K562 (cell line): Measurements from ENCODE around the gene XKR7. TPM values are rescaled to one million over a fixed set of nuclear protein-coding genes. Genes with fewer than 3 reads are reported as not detected.

Experiments used
- ATAC-seq: fragments of 200-7000 bp; cut with Tn5 transposase; 3 replicates; pipeline ENCODE4 v1.9.1; 2020; ENCODE audit warnings: moderate library complexity
- BruUV-seq: library from RNA; stranded (reverse); fragments of 400-500 nt; replicated peaks from 2 replicates; lab custom pipeline; 2021; lab: Mats Ljungman, UMichigan
- CTCF ChIA-PET: fragments of 300-600 bp; formaldehyde crosslinking; extraction: SDS; loops from one replicate; lab custom pipeline; 2021; ENCODE audit warnings: low intra/inter-chr PET ratio; lab: Yijun Ruan, JAX
- POLR2A ChIA-PET: fragments of 300-600, 350-650 bp; sonication (Branson Sonifier 250); formaldehyde crosslinking; extraction: SDS; loops from one replicate; lab custom pipeline; 2021; ENCODE audit warnings: antibody characterized with exemption, inconsistent platforms; lab: Yijun Ruan, JAX
- DNase-seq, 4 experiments: peaks; one replicate each; pipeline versions ENCODE4 v3.0.0 to v3.0.0-alpha.2; 2011 to 2018; ENCODE audit warnings: low spot score in 3 of 4, mixed read lengths in 3 of 4; ENCODE audit errors: extremely low read depth in 1 of 4
- FAIRE-seq: peaks from 2 replicates; lab custom pipeline; 2011; peaks lifted over from hg19 to GRCh38; lab: Jason Lieb, UNC
- H2AFZ ChIP-seq: 2 replicates; pipeline ENCODE4 v1.6.0; 2011; ENCODE audit warnings: low read depth, low read length, control low read depth, inconsistent platforms
- H3K27ac ChIP-seq: fragments of 200-600 bp; 3 replicates; pipeline ENCODE4 v1.8.0; 2011; ENCODE audit warnings: low read depth, mild to moderate bottlenecking, control low read depth, inconsistent platforms, low read length, moderate library complexity, mixed read lengths; ENCODE audit errors: extremely low read depth
- H3K27me3 ChIP-seq, 2 experiments: fragments of 300-600 bp in 1 of 2; 2 replicates in 1 of 2; 3 replicates in 1 of 2; pipeline versions ENCODE4 v1.6.0 to v1.8.0; 2011; ENCODE audit warnings: inconsistent platforms in 2 of 2, low read length in 2 of 2, mild to moderate bottlenecking in 1 of 2, mixed read lengths in 1 of 2, moderate library complexity in 1 of 2; ENCODE audit not compliant: control insufficient read depth in 2 of 2, insufficient read depth in 2 of 2
- H3K36me3 ChIP-seq: fragments of 300-600 bp; 3 replicates; pipeline ENCODE4 v1.8.0; 2011; ENCODE audit warnings: mild to moderate bottlenecking, low read length, inconsistent platforms; ENCODE audit not compliant: control insufficient read depth, insufficient read depth
- H3K4me1 ChIP-seq, 2 experiments: fragments of 200-600 bp in 1 of 2; replicated peaks in 1 of 2; 2 replicates in 1 of 2; 3 replicates in 1 of 2; pipeline versions ENCODE4 v1.5.1 to v1.8.0; 2011; ENCODE audit warnings: inconsistent platforms in 2 of 2, low read length in 2 of 2, mild to moderate bottlenecking in 1 of 2, mixed read lengths in 1 of 2, moderate library complexity in 1 of 2; ENCODE audit not compliant: control insufficient read depth in 2 of 2, insufficient read depth in 2 of 2
- H3K4me2 ChIP-seq: 2 replicates; pipeline ENCODE4 v1.6.1; 2011; ENCODE audit warnings: low read length, control low read depth, inconsistent platforms, mixed read lengths; ENCODE audit not compliant: insufficient read depth
- H3K4me3 ChIP-seq: fragments of 200-600 bp; sonication (generic), shearing (Covaris generic); 2 replicates; pipeline ENCODE4 v1.5.1; 2016; ENCODE audit warnings: control low read depth, inconsistent platforms
- H3K79me2 ChIP-seq: fragments of 200-600 bp; 3 replicates; pipeline ENCODE4 v1.8.0; 2011; ENCODE audit warnings: low read length, inconsistent platforms; ENCODE audit not compliant: control insufficient read depth, insufficient read depth
- H3K9ac ChIP-seq, 2 experiments: 2 replicates each; pipeline versions ENCODE4 v1.6.0 to v1.6.1; 2011; ENCODE audit warnings: low read depth in 2 of 2, low read length in 2 of 2, control low read depth in 1 of 2, inconsistent platforms in 1 of 2, mild to moderate bottlenecking in 1 of 2, mixed read lengths in 1 of 2; ENCODE audit not compliant: insufficient read depth in 1 of 2
- H3K9me1 ChIP-seq: one replicate; pipeline ENCODE4 v1.6.0; 2011; ENCODE audit warnings: inconsistent platforms, mild to moderate bottlenecking, low read length, moderate library complexity; ENCODE audit not compliant: control insufficient read depth, insufficient read depth
- H3K9me3 ChIP-seq: replicated peaks from 2 replicates; pipeline ENCODE4 v1.5.1; 2011; ENCODE audit warnings: low read depth, low read length, inconsistent platforms; ENCODE audit not compliant: control insufficient read depth, insufficient read depth
- H4K20me1 ChIP-seq: replicated peaks from 2 replicates; pipeline ENCODE4 v1.6.1; 2011; ENCODE audit warnings: low read length, inconsistent platforms, mixed read lengths; ENCODE audit not compliant: control insufficient read depth, insufficient read depth
- SAP30 ChIP-seq: fragments of 200-600 bp; sonication (generic); IDR thresholded peaks from 2 replicates; pipeline ENCODE4 v1.6.1; 2012; ENCODE audit warnings: borderline replicate concordance, low read depth, mild to moderate bottlenecking, moderate library complexity, low read length, control low read depth, inconsistent platforms; ENCODE audit not compliant: insufficient read depth, poor library complexity, severe bottlenecking
- SMARCB1 ChIP-seq: IDR thresholded peaks from 2 replicates; pipeline ENCODE4 v1.6.1; 2011; ENCODE audit warnings: improper control_type of control experiment, low read depth; ENCODE audit not compliant: insufficient read length
- SRSF3 ChIP-seq: fragments of 200-400 bp; formaldehyde crosslinking; IDR thresholded peaks from 2 replicates; pipeline ENCODE4 v1.6.1; 2016; ENCODE audit warnings: mild to moderate bottlenecking, low read length, moderate library complexity; ENCODE audit not compliant: insufficient read depth
- ZBTB7A ChIP-seq: IDR thresholded peaks from 2 replicates; pipeline ENCODE4 v1.6.1; 2011; ENCODE audit warnings: low read depth, mild to moderate bottlenecking, low read length, moderate library complexity, borderline replicate concordance; ENCODE audit not compliant: control insufficient read depth
- ZC3H4 ChIP-seq: sonication (generic); formaldehyde crosslinking; IDR thresholded peaks from 2 replicates; pipeline ENCODE4 v1.9.0; 2021; ENCODE audit warnings: missing genetic modification reagents, borderline replicate concordance
- ZNF324 ChIP-seq: fragments of 250-450 bp; sonication (Bioruptor Pico); IDR thresholded peaks from 2 replicates; pipeline ENCODE4 v1.4.0; 2020; ENCODE audit warnings: mild to moderate bottlenecking
- WGBS: fragments of 100-300 bp; shearing (Covaris generic); methylation state at CpG from one replicate; pipeline ENCODE4 v1.1.6; 2016; ENCODE audit warnings: low coverage, mixed read lengths; ENCODE audit not compliant: insufficient coverage; ENCODE audit errors: missing lambda C conversion rate; 5-methylcytosine and 5-hydroxymethylcytosine counted together
- in situ Hi-C: fragments of 300-500 bp; cut with MboI; formaldehyde crosslinking; loops from 4 replicates; pipeline ENCODE4 v1.15.0; 2018; ENCODE audit warnings: inconsistent platforms, mixed read lengths
- intact Hi-C: fragments of 100-400 bp; cut with micrococcal nuclease; formaldehyde crosslinking; loops from 2 replicates; pipeline ENCODE4 v1.14.2; 2022
- polyA plus RNA-seq, 8 experiments: library from polyadenylated mRNA; depleted of rRNA in 4 of 8; stranded (reverse) in 5 of 8; unstranded in 3 of 8; fragments of >200 nt; fragmentation: Nextera tagmentation in 2 of 8; fragmentation: Illumina TruSeq in 1 of 8; extraction: Ambion mirVana in 2 of 8; extraction: Trizol in 1 of 8; gene quantifications; 2 replicates each; pipeline versions ENCODE4 v1.2.1 to v1.2.3, GENCODE V29; 2011 to 2014; ENCODE audit warnings: inconsistent platforms in 1 of 8, missing spikeins in 1 of 8
- total RNA-seq, 7 experiments: library from RNA; depleted of rRNA in 6 of 7; stranded (reverse); fragments of >200 nt in 6 of 7; fragmentation: Illumina TruSeq in 2 of 7; extraction: Trizol in 2 of 7; gene quantifications; 2 replicates each; pipeline versions ENCODE4 v1.2.1 to v1.2.3, GENCODE V29; 2011 to 2021; ENCODE audit warnings: low replicate concordance in 1 of 7
- TF ChIP-seq, protein P1 (sequence below): conservative IDR thresholded peaks from 2 replicates; pipeline ENCODE4 v1.6.1; 2011; ENCODE audit warnings: low read depth, mild to moderate bottlenecking, low read length; ENCODE audit not compliant: control insufficient read depth
- TF ChIP-seq, protein P2 (sequence below): fragments of 250-450 bp; sonication (Bioruptor Pico); IDR thresholded peaks from 2 replicates; pipeline ENCODE4 v1.5.0; 2021

The XKR7 gene
- total and polyA plus RNA-seq, 9 of the 15 experiments (the other 6 are each of a cell fraction or from before 2014, with no cell fraction given): 0.02 TPM; not detected in 8

DNA sequence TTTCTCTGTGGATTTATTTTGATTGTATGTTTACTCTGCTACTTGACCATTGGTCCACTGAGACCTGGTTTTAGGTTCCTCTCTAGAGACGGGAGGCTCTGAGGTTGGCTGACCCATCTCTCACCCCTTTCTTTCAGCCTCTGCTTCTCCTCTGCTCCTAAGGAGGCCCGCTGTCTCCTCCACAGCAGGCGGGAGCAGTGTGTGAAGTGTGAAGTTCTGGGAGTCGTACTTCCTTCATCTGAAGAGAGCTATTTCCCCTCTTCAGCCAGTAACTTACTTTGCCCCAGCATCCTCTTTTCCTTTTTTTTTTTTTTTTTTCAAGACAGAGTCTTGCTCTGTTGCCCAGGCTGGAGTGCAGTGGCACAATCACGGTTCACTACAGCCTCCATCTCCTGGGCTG lies 37.2 kb upstream of the XKR7 start (continued):
- TF ChIP-seq, protein P1, sequence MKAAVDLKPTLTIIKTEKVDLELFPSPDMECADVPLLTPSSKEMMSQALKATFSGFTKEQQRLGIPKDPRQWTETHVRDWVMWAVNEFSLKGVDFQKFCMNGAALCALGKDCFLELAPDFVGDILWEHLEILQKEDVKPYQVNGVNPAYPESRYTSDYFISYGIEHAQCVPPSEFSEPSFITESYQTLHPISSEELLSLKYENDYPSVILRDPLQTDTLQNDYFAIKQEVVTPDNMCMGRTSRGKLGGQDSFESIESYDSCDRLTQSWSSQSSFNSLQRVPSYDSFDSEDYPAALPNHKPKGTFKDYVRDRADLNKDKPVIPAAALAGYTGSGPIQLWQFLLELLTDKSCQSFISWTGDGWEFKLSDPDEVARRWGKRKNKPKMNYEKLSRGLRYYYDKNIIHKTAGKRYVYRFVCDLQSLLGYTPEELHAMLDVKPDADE: no peak
- no peak for TF ChIP-seq ZBTB7A
- TF ChIP-seq SMARCB1: no peak

DNA sequence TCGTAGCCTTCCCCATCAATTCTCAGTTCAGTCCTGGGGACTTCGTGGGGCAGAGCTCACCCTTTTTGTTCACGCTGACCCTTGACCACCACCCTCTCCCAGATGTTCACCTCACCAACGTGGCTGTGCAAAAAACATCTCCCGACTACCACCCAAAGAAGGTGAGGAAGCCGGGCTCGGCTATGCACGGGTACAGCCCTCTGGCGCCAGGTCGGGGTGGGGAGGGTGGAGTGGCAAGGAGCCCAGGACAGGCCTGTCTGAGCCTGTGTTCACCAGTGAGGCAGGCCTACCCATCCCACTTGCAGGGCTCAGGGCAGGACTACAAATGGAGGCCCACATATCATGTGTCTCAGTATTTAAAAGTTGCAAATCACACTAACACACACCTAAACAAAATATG lies 34.3 kb upstream of the XKR7 start:
- H2AFZ ChIP-seq: no peak overlapping the region
- no TSS peak for BruUV-seq
- intact Hi-C loops (no loop called here), in situ Hi-C loops (no loop called here)
- no peak overlapping the region for H3K4me2 ChIP-seq
- TF ChIP-seq, protein P2, sequence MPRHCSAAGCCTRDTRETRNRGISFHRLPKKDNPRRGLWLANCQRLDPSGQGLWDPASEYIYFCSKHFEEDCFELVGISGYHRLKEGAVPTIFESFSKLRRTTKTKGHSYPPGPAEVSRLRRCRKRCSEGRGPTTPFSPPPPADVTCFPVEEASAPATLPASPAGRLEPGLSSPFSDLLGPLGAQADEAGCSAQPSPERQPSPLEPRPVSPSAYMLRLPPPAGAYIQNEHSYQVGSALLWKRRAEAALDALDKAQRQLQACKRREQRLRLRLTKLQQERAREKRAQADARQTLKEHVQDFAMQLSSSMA (CRISPR knock-in tag): no peak
- TF ChIP-seq SAP30 (no peak), ZNF324 (CRISPR knock-in tag) (no peak), SRSF3 (no peak), ZC3H4 (CRISPR knock-in tag) (no peak)
- DNase-seq (no peak), FAIRE-seq (no peak), ATAC-seq (no peak)
- H3K9me3 ChIP-seq: no peaks in the 10 kb centered on the region
- peaks cover 4 to 22% of the 10 kb centered on the region in 2 experiments; a peak in 3 of 5 replicates for H3K27me3 ChIP-seq
- ChIA-PET CTCF (no interaction called here), POLR2A (interaction anchor here (0.6 to 0.7 kb wide), 2 partner anchors 9 to 44 kb away, joined by 3 read pairs; no protein-coding TSS in a partner anchor)
- H3K27ac ChIP-seq: no peak overlapping the region
- no peak overlapping the region for H3K4me3 ChIP-seq
- no peaks in the 10 kb centered on the region for H3K9me1 ChIP-seq
- no peaks in the 10 kb centered on the region for H3K79me2 ChIP-seq
- WGBS: 18% methylated on average over 10 of the region's 10 CpGs
- no peaks in the 10 kb centered on the region for H3K36me3 ChIP-seq
- H4K20me1 ChIP-seq: peaks cover 13% of the 10 kb centered on the region
- H3K4me1 ChIP-seq: peaks cover 0 to 3% of the 10 kb centered on the region in 2 experiments; a peak in 1 of 5 replicates
- 0 out of 4 replicates have a peak overlapping the region, but pooled peaks of 1 of the 2 experiments have one; percentile 29 for H3K9ac ChIP-seq
